Measurements from ENCODE around the gene CPA5.

The CPA5 gene

GRCh38 chr7:130332259-130333053, 12.2 kb upstream of the CPA5 start:
- no peak for DNase-seq (ENCODE audit: low read depth in 3 of 3, low spot score in 1 of 3)

GRCh38 chr7:130333832-130334231, 10.8 kb upstream of the CPA5 start:
- DNase-seq (ENCODE audit: low read depth in 3 of 3, low spot score in 1 of 3): no peak

- no peak for DNase-seq (ENCODE audit: low read depth in 3 of 3, low spot score in 1 of 3)
These were observed 10.3 kb upstream of the CPA5 start for GRCh38 chr7:130334274-130334673.

- no peak for DNase-seq (ENCODE audit: low read depth in 3 of 3, low spot score in 1 of 3)
These were observed 7.1 kb upstream of the CPA5 start for GRCh38 chr7:130337410-130337971.

- no peak for DNase-seq (ENCODE audit: low read depth in 3 of 3, low spot score in 1 of 3)
These were observed 6.4 kb upstream of the CPA5 start for GRCh38 chr7:130338233-130338632.

GRCh38 chr7:130341882-130342281, 2.7 kb upstream of the CPA5 start:
- no peak for DNase-seq (ENCODE audit: low read depth in 3 of 3, low spot score in 1 of 3)

GRCh38 chr7:130342701-130343380, 1.8 kb upstream of the CPA5 start:
- no peak for DNase-seq (ENCODE audit: low read depth in 3 of 3, low spot score in 1 of 3)

GRCh38 chr7:130345136-130345535, 520 bp downstream of the CPA5 start:
- no peak for DNase-seq (ENCODE audit: low read depth in 3 of 3, low spot score in 1 of 3)

GRCh38 chr7:130345725-130346124, 1.1 kb downstream of the CPA5 start:
- no peak for DNase-seq (ENCODE audit: low read depth in 3 of 3, low spot score in 1 of 3)

- DNase-seq (ENCODE audit: low read depth in 3 of 3, low spot score in 1 of 3): no peak
These were observed 1.7 kb downstream of the CPA5 start for GRCh38 chr7:130346177-130346905.

- no peak for DNase-seq (ENCODE audit: low read depth in 3 of 3, low spot score in 1 of 3)
These were observed 2.3 kb downstream of the CPA5 start for GRCh38 chr7:130346941-130347340.

GRCh38 chr7:130349911-130350782, 5.5 kb downstream of the CPA5 start:
- no peak for DNase-seq (ENCODE audit: low read depth in 3 of 3, low spot score in 1 of 3)

- DNase-seq (ENCODE audit: low read depth in 3 of 3, low spot score in 1 of 3): no peak
These were observed 6.6 kb downstream of the CPA5 start for GRCh38 chr7:130350945-130351790.

- DNase-seq (ENCODE audit: low read depth in 3 of 3, low spot score in 1 of 3): no peak
These were observed 7.1 kb downstream of the CPA5 start for GRCh38 chr7:130351791-130352090.

- DNase-seq (ENCODE audit: low read depth in 3 of 3, low spot score in 1 of 3): no peak
These were observed 7.8 kb downstream of the CPA5 start for GRCh38 chr7:130352194-130353074.

- no peak for DNase-seq (ENCODE audit: low read depth in 3 of 3, low spot score in 1 of 3)
These were observed 8.6 kb downstream of the CPA5 start for GRCh38 chr7:130353196-130353595.

GRCh38 chr7:130356121-130356875, 11.7 kb downstream of the CPA5 start:
- DNase-seq (ENCODE audit: low read depth in 3 of 3, low spot score in 1 of 3): no peak

- no peak for DNase-seq (ENCODE audit: low read depth in 3 of 3, low spot score in 1 of 3)
These were observed 12.4 kb downstream of the CPA5 start for GRCh38 chr7:130356876-130357611.

All from stimulated activated CD4-positive, alpha-beta T cell treated with anti-CD3 and anti-CD28 coated beads, TNF-alpha, amount 100 ng/mL, for 1 hour (primary cell).